ENCODE results near the gene ATG7.
"Not testable (repeated sequence)": the region's sequence is repeated elsewhere in the genome, so short reads cannot be mapped to it uniquely, and the experiment has no call there.

The ATG7 gene

DNA sequence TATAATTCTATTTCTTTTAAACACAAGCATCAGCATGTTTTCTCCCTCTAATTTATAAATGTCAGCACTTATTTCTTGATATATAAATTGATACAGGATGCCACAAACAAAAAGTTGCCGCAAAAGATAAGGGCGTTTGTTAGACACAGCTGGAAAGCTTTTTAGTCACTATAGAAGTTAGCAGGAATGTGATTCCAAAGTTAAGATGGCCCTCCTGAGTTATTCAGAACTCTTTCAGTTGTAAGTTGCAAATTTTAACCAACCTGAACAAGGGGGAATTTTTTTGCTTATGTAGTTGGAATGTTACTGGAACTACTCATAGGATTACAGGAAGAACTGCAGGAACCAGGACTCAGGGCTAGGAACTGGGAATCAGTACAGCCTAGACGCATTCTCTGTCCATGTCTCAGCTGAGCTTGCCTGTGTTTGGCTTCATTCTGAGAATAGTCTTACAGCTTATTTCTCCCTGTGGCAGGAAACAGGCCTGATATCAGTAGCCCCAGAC, 205.3 kb downstream of the ATG7 start:
- no peak for DNase-seq

DNA sequence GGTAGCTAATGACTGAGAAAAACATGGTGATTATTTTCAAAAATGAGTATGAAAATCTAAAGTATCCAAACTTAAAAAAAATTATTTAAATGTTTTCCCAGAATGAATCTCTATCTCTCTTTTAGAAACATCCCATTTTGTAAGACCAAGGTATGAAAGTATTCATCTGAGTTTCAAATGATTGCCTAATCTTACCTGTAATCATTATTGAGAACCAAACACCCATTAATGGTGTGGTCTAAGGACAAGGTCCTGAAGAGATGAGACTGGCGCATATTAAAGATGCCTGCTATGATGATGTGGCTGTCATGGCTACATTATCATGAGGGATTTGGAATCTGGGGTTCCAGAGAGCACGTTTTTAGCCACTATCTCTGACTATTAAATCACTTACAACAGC, 206.0 kb downstream of the ATG7 start:
- no peak for DNase-seq

DNA sequence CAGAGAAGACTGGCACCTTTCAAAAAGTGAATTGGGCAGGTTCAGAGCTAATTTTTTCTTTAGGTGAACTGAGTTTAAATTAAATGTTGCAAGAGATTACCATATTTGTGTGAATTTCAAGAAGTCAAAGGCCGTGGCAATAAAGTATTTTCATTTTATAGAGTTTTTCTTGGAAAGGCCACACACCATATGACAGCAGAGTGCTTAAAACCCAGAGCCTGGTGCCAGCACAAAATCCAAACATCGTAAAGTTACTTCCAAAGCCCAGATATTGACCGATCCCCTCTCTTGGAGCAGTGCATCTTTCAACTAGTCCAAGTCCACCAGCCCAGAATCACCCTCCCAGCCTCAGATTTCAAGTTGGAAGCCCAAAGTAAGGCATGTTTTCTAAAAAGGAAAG, 207.0 kb downstream of the ATG7 start:
- DNase-seq, result no peak

DNA sequence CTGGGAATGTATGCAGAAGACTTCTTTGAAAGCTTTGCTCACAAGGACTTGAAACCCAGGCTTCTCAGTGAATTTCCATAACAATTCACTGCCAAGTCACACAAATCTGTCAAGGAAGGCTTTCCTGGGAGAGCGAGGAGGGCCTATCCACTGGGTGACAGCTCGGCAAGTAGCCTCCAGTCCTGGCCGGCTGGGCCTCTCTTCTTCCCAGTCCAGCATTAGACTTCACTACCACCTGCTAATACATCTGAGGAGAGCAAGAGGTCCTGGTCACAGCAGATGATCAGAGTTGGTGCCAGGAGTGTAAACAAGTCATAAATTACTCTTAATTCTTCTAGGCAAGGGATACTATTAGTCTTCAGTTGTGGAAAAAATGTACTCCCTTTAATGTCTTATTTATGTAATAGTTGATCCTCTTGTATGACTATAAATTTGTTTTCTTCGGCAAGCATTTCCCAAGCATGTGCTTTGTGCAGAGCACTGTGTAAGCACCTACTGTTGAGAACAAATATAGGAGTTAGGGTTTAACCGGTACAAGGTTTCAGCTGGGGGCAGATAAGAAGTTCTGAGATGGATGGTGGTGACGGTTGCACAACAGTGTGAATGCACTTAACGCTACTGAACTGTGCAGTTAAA, 208.6 kb downstream of the ATG7 start:
- no peak for DNase-seq

- no peak for DNase-seq
Measured at GRCh38 chr3:11481556-11481955, 209.4 kb downstream of the ATG7 start.

DNA sequence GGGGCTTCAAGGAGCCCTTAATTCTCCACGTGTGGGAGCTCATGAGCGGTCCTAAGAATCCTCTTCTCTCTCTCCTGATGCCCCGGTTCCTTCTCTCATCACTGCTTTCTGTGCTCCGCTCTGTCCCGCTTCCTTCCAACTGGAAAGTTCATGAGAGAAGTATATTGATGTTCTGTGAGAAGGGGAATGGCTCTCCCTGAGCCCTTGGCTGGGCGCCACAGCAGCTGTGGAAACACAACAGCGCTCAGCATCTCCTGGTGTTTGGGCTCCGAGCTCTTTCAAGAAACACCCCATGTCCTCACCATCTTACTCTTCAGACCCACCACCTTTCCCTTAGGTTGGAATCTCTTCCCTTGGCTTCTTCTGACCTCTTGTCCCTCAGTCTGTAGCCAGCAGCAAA, 209.8 kb downstream of the ATG7 start:
- DNase-seq, result no peak

DNA sequence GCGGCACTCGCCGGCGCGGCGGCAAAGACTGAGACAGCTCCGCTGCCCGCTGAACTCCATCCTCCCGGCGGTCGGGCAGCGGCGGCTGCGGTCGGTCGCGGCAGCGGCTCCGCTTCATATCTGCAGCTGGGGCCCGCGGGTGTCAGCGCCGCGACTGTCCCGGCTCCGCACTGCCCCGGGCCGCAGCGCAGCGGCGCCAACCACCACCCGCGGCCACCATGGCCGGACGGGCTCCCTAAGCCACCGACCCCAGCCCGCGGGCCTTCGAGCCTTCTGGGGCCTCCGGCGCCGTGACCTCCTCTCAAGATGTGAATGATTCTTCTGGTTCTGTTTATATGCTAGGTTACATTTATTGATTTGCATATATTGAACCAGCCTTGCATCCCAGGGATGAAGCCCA, 216.2 kb downstream of the ATG7 start:
- not testable (repeated sequence) for DNase-seq

DNA sequence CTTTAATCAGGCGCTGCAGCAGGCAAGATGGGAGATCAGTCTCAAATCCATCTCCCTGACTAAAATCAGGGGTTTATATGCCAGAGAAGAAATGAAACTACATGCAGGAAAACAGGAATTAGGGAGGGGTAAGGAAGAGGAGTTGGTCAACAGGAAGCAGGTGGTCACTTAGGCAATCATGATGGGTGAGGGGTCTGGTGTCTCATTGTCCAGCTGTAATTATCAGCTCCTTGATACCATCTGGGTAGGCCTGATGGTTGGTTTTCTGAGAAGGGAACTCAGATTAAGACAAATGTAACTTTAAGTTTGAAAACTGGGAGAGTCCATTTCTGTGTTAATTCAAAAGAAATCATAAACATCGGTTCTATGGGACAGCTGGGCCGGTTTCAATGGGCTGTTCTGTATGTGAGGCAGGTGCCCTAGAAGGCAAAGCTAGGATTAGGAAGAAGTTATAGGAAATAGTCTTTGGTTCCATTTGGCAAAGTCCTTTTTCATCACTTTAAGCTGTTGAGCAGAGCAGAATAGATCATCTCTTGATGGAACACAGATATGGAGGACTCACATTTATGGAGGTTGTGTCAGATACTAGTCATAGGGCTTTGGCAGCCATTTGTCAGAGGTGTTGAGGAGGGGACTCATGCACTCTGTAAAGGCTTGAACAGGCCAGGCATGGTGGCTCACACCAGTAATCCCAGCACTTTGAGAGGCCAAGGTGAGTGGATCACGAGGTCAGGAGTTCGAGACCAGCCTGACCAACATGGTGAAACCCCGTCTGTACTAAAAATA, 222.1 kb downstream of the ATG7 start:
- no peak for DNase-seq

DNA sequence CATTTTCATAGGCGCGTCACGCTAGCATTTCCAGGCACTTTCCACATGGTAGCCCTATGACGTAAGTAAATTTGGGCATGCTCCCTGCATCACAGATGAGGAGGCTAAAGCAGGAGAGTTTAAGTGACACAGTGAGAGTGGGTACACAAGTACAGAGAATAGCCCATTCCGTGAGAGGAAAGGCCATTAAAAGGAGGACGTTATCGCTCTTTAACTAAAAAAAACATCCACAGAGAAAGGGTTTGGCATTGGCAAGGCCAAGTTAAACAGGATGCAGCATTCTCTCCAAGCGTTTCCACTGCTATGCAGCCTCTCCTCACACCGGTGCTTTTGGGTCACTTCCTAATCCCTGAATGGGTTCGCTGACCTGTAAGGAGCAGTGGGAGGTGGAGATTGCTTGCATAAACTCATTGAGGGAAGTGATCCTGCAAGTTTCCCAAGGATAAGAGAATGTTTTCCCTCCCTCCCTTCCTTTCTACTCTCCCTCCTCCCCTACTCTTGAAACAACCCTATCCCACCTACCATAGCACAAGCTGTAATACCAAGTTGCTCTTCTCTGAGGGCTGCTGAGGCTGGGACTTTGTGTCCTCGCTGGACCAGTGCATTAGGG, 223.9 kb downstream of the ATG7 start:
- no peak for DNase-seq

DNA sequence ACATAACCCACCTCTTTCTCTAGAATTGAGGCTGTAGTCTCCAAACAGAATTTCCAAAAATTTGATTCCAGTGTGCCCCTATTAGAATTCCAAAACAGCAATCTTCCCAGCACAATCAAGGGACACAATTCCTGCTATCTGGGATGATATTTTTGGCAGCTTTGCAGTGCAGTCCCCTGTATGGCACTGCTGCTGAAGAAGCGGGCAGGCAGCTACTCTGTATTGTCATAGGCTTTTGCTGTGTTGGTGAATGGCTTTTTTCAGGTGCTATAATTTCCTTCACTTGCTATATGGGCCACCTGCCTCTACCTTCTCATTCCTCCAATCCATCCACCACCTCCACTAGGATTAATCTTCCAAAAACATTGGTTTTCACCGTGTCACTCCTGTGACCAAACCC, 226.0 kb downstream of the ATG7 start:
- DNase-seq, result no peak

GRCh38 chr3:11498646-11499045, 226.4 kb downstream of the ATG7 start:
- no peak for DNase-seq

DNA sequence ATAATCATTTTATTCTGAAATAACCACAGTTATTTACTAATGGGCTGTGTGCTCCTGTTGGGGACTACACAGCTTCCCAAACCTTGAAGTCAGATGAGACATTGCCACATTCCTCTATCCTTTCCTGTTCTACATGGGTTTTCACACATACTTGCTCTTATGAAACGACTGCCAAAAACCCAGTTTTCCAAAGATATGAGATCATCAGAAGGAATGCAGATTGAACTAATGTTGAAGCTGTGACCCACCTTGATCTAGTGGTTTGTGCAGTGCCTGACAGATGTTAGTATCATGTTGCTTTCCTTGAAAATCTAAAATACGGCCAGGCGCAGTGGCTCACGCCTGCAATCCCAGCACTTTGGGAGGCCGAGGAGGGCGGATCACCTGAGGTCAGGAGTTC, 226.9 kb downstream of the ATG7 start:
- no peak for DNase-seq

- DNase-seq, result not testable (repeated sequence)
Measured at GRCh38 chr3:11502413-11502812, 230.2 kb downstream of the ATG7 start.

DNA sequence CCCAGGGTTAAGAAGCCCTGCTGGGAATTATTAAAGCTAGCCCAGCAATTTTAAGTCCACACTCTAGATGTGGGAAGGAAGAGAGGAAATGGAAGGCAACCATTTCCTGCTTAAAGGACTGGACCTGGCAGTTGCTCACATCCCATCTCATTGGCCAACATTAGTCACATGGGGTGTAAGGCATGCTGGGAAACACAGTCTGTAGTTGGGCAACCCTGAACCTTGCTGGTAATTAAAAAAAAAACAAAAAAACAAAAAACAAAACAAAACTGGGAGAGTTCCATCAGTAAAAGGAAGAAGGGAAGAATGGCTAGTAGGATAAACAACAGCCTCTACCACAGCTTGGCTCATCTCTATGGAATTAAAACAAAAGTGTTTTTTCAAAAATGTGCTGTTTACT, 235.5 kb downstream of the ATG7 start:
- DNase-seq, result no peak

GRCh38 chr3:11508346-11509172, 236.4 kb downstream of the ATG7 start:
- DNase-seq, result no peak

- DNase-seq, result no peak
Measured at GRCh38 chr3:11509173-11510000, 237.2 kb downstream of the ATG7 start.

DNA sequence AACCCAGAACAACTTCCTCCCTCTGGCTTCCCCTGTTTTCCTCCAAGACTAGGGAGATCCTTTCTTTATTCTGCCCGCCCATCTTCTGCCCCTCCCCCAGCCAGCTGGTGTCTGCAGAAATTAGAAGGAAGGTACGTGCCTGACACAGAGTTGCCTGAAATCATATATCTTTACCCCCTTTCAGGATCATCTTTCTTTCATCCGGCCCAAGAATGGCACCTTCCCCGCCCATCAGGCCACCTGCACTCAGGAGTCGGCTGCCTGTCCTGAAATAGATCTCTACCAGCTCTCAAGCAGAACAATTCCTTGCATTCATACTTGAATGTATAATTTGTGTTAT, 237.8 kb downstream of the ATG7 start:
- no peak for DNase-seq

GRCh38 chr3:11510356-11510755, 238.2 kb downstream of the ATG7 start:
- no peak for DNase-seq

GRCh38 chr3:11511606-11512005, 239.4 kb downstream of the ATG7 start:
- DNase-seq, result not testable (repeated sequence)

DNA sequence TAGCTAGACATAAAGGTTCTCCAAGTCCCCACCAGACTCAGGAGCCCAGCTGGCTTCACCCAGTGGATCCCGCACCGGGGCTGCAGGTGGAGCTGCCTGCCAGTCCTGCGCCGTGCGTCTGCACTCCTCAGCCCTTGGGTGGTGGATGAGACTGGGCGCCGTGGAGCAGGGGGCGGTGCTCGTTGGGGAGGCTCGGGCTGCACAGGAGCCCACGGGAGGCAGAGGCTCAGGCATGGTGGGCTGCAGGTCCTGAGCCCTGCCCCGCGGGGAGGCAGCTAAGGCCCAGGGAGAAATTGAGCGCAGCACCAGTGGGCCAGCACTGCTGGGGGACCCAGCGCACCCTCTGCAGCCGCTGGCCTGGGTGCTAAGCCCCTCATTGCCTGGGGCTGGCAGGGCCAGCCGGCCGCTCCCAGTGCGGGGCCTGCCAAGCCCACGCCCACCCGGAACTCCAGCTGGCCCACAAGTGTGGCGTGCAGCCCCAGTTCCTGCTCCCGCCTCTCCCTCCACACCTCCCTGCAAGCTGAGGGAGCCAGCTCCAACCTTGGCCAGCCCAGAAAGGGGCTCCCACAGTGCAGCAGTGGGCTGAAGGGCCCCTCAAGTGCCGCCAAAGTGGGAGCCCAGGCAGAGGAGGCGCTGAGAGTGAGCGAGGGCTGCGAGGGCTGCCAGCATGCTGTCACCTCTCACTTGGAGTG, 241.1 kb downstream of the ATG7 start:
- not testable (repeated sequence) for DNase-seq

DNA sequence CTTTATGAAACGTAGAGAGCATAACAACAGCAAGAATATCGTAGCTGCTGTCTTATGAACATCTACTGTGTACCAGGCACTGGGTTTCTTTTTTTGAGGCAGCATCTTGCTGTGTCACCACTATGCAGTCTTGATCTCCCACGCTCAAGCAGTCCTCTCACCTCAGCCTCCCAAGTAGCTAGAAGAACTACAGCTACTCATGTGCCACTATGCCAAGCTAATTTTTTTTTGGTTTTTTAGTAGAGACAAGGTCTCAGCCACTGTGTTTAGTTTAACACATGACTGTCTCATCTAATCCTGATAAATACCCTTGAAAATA, 241.6 kb downstream of the ATG7 start:
- DNase-seq, result no peak
